Measurements from ENCODE around the gene BTF3. TPM values are rescaled to one million over a fixed set of nuclear protein-coding genes. Genes with fewer than 3 reads are reported as not detected.

Gene BTF3
- total and polyA plus RNA-seq, 4 donors: 393 to 1,015 (median 568) TPM

GRCh38 chr5:73542020-73542419 is 43.8 kb downstream of the BTF3 start:
- DNase-seq (no peak), ATAC-seq (ENCODE audit: low FRiP score) (no peak)
- Histone ChIP-seq H3K4me1 (ENCODE audit: control insufficient read depth in 1 of 2, insufficient read depth in 2 of 2, low read length in 2 of 2) (peaks cover 3% of the 10 kb centered on the region in 2 donors), H3K4me3 (ENCODE audit: low read length in 2 of 2) (no peak overlapping the region), H3K9me3 (ENCODE audit: control insufficient read depth, low read length) (no peaks in the 10 kb centered on the region), H3K27ac (ENCODE audit: low read depth in 1 of 2, low read length in 2 of 2) (peak overlapping the region in 1 of 2 donors; percentile 84), H3K27me3 (ENCODE audit: control insufficient read depth in 1 of 2, insufficient read depth in 2 of 2, low read length in 1 of 2) (no peaks in the 10 kb centered on the region), H3K36me3 (ENCODE audit: control insufficient read depth in 1 of 2, insufficient read depth in 2 of 2, low read length in 1 of 2) (no peaks in the 10 kb centered on the region)
- intact Hi-C loops (cut with DNase I): no loop called here
- WGBS, 2 donors: 41 to 47% methylated on average over 4 of the region's 4 CpGs

GRCh38 chr5:73544429-73545402 is 46.5 kb downstream of the BTF3 start:
- Histone ChIP-seq H3K36me3 (ENCODE audit: control insufficient read depth in 1 of 2, insufficient read depth in 2 of 2, low read length in 1 of 2) (no peaks in the 10 kb centered on the region), H3K27ac (ENCODE audit: low read depth in 1 of 2, low read length in 2 of 2) (no peak overlapping the region), H3K27me3 (ENCODE audit: control insufficient read depth in 1 of 2, insufficient read depth in 2 of 2, low read length in 1 of 2) (no peaks in the 10 kb centered on the region), H3K9me3 (ENCODE audit: control insufficient read depth, low read length) (no peaks in the 10 kb centered on the region), H3K4me3 (ENCODE audit: low read length in 2 of 2) (no peak overlapping the region), H3K4me1 (ENCODE audit: control insufficient read depth in 1 of 2, insufficient read depth in 2 of 2, low read length in 2 of 2) (peaks cover 3% of the 10 kb centered on the region in 2 donors)
- 81 to 84% methylated on average over 9 of the region's 9 CpGs for WGBS, 2 donors
- ATAC-seq (ENCODE audit: low FRiP score) (no peak), DNase-seq (no peak)
- intact Hi-C loops (cut with DNase I): no loop called here

- no peak for ATAC-seq (ENCODE audit: low FRiP score)
- DNase-seq: no peak
- 63 to 67% methylated on average over 1 of the region's 1 CpG for WGBS, 2 donors
- H3K36me3 ChIP-seq (ENCODE audit: control insufficient read depth in 1 of 2, insufficient read depth in 2 of 2, low read length in 1 of 2): no peaks in the 10 kb centered on the region
- no peak overlapping the region for H3K4me3 ChIP-seq (ENCODE audit: low read length in 2 of 2)
- H3K27ac ChIP-seq (ENCODE audit: low read depth in 1 of 2, low read length in 2 of 2): no peak overlapping the region
- no peaks in the 10 kb centered on the region for H3K27me3 ChIP-seq (ENCODE audit: control insufficient read depth in 1 of 2, insufficient read depth in 2 of 2, low read length in 1 of 2)
- intact Hi-C loops (cut with DNase I): no loop called here
- no peaks in the 10 kb centered on the region for H3K9me3 ChIP-seq (ENCODE audit: control insufficient read depth, low read length)
- H3K4me1 ChIP-seq (ENCODE audit: control insufficient read depth in 1 of 2, insufficient read depth in 2 of 2, low read length in 2 of 2): peaks cover 0 to 3% of the 10 kb centered on the region in 2 donors
These were observed 47.1 kb downstream of the BTF3 start for GRCh38 chr5:73545403-73545779.

- ATAC-seq (ENCODE audit: low FRiP score) (no peak), DNase-seq (no peak)
- Histone ChIP-seq H3K27me3 (ENCODE audit: control insufficient read depth in 1 of 2, insufficient read depth in 2 of 2, low read length in 1 of 2) (no peaks in the 10 kb centered on the region), H3K9me3 (ENCODE audit: control insufficient read depth, low read length) (no peaks in the 10 kb centered on the region), H3K4me3 (ENCODE audit: low read length in 2 of 2) (no peak overlapping the region), H3K27ac (ENCODE audit: low read depth in 1 of 2, low read length in 2 of 2) (no peak overlapping the region), H3K4me1 (ENCODE audit: control insufficient read depth in 1 of 2, insufficient read depth in 2 of 2, low read length in 2 of 2) (no peaks in the 10 kb centered on the region), H3K36me3 (ENCODE audit: control insufficient read depth in 1 of 2, insufficient read depth in 2 of 2, low read length in 1 of 2) (peaks cover 3 to 14% of the 10 kb centered on the region in 2 donors)
- intact Hi-C loops (cut with DNase I): no loop called here
- WGBS, 2 donors: 68 to 80% methylated on average over 1 of the region's 1 CpG
These were observed 51.8 kb downstream of the BTF3 start for GRCh38 chr5:73550016-73550415.

GRCh38 chr5:73552642-73553041 is 54.4 kb downstream of the BTF3 start:
- Histone ChIP-seq H3K4me1 (ENCODE audit: control insufficient read depth in 1 of 2, insufficient read depth in 2 of 2, low read length in 2 of 2) (no peaks in the 10 kb centered on the region), H3K27ac (ENCODE audit: low read depth in 1 of 2, low read length in 2 of 2) (no peak overlapping the region), H3K27me3 (ENCODE audit: control insufficient read depth in 1 of 2, insufficient read depth in 2 of 2, low read length in 1 of 2) (no peaks in the 10 kb centered on the region), H3K9me3 (ENCODE audit: control insufficient read depth, low read length) (no peaks in the 10 kb centered on the region), H3K4me3 (ENCODE audit: low read length in 2 of 2) (no peak overlapping the region), H3K36me3 (ENCODE audit: control insufficient read depth in 1 of 2, insufficient read depth in 2 of 2, low read length in 1 of 2) (peaks cover 3 to 14% of the 10 kb centered on the region in 2 donors)
- intact Hi-C loops (cut with DNase I): no loop called here
- DNase-seq (no peak), ATAC-seq (ENCODE audit: low FRiP score) (no peak)

Other genes starting within 250 kb of the BTF3 start
- 10 to 100 TPM in 1 of 2 donors, 1 to 10 TPM in 1; 9.9 to 15.2 TPM for gene FOXD1, start 49.7 kb upstream of the BTF3 start, total RNA-seq
- 1 to 10 TPM in 1 of 2 donors, under 1 TPM in 1; 0.25 to 6.7 TPM for gene FOXD1, start 49.7 kb upstream of the BTF3 start, polyA plus RNA-seq
- gene ANKRA2, start 67.2 kb downstream of the BTF3 start, total RNA-seq: 10 to 100 TPM; 19.5 to 26.4 TPM
- 10 to 100 TPM; 21.8 to 29.9 TPM for gene ANKRA2, start 67.2 kb downstream of the BTF3 start, polyA plus RNA-seq
- 10 to 100 TPM; 12.4 to 17.0 TPM for gene UTP15, start 67.3 kb downstream of the BTF3 start, total RNA-seq
- 1 to 10 TPM; 5.0 to 8.5 TPM for gene UTP15, start 67.3 kb downstream of the BTF3 start, polyA plus RNA-seq
- 10 to 100 TPM; 18.0 to 27.8 TPM for gene ARHGEF28, start 127.8 kb downstream of the BTF3 start, total RNA-seq
- 1 to 10 TPM; 4.8 to 7.5 TPM for gene ARHGEF28, start 127.8 kb downstream of the BTF3 start, polyA plus RNA-seq